GM12878 (cell line): ENCODE results near the gene ABCG1.

Experiments used
- BRCA1 ChIP-seq: IDR thresholded peaks from 2 replicates; pipeline ENCODE4 v1.6.1; 2011; ENCODE audit warnings: low read depth, low read length, improper control_type of control experiment
- CTCF ChIP-seq, 3 experiments: IDR thresholded peaks in 2 of 3; conservative IDR thresholded peaks in 1 of 3; 2 replicates each; pipeline ENCODE4 v1.5.1; 2011; ENCODE audit warnings: low read depth in 3 of 3, low read length in 3 of 3, mild to moderate bottlenecking in 3 of 3, control low read depth in 2 of 3, moderate library complexity in 2 of 3, inconsistent platforms in 1 of 3, mixed read lengths in 1 of 3; ENCODE audit not compliant: control insufficient read depth in 2 of 3, insufficient read depth in 1 of 3; ENCODE audit errors: extremely low read depth in 1 of 3
- NFYA ChIP-seq: IDR thresholded peaks from 2 replicates; pipeline ENCODE4 v1.6.1; 2011; ENCODE audit warnings: low read depth, mild to moderate bottlenecking, low read length, improper control_type of control experiment, borderline replicate concordance
- POLR2A ChIP-seq: IDR thresholded peaks from 2 replicates; pipeline ENCODE4 v1.6.1; 2011; ENCODE audit warnings: low read depth, mild to moderate bottlenecking, low read length
- TCF12 ChIP-seq: IDR thresholded peaks from 2 replicates; pipeline ENCODE4 v1.6.1; 2011; ENCODE audit warnings: low read depth, mild to moderate bottlenecking, low read length
- ZNF274 ChIP-seq: IDR thresholded peaks from one replicate; pipeline ENCODE4 v1.8.0; 2011; ENCODE audit not compliant: insufficient read length, insufficient read depth

GRCh38 chr21:42229676-42230075 lies 10.7 kb downstream of the ABCG1 start:
- TF ChIP-seq CTCF (IDR thresholded peaks at IDR 0.05 in 2 of 3, conservative IDR thresholded peaks at IDR 0.05 in 1 of 3; ENCODE audit: control insufficient read depth in 2 of 3, extremely low read depth in 1 of 3, insufficient read depth in 1 of 3, low read depth in 3 of 3, low read length in 3 of 3), result no peak
- no peak for TF ChIP-seq NFYA
- TF ChIP-seq TCF12, result no peak
- TF ChIP-seq BRCA1, result no peak
- no peak for TF ChIP-seq POLR2A
- TF ChIP-seq ZNF274, result no peak
